HL-60 (cell line): ENCODE data around the gene USP32.

Experiments
- POLR2AphosphoS5 ChIP-seq: IDR thresholded peaks from 2 replicates; pipeline ENCODE4 v1.6.1; 2012; ENCODE audit warnings: low read depth
- TF ChIP-seq, protein P1 (sequence below): IDR thresholded peaks from one replicate; pipeline ENCODE4 v1.5.1; 2011; ENCODE audit warnings: low read length, control low read depth, inconsistent platforms; ENCODE audit not compliant: insufficient read depth
- TF ChIP-seq, protein P2 (sequence below): IDR thresholded peaks from 2 replicates; pipeline ENCODE4 v1.6.1; 2012; ENCODE audit warnings: low read depth; ENCODE audit not compliant: insufficient replicate concordance

DNA sequence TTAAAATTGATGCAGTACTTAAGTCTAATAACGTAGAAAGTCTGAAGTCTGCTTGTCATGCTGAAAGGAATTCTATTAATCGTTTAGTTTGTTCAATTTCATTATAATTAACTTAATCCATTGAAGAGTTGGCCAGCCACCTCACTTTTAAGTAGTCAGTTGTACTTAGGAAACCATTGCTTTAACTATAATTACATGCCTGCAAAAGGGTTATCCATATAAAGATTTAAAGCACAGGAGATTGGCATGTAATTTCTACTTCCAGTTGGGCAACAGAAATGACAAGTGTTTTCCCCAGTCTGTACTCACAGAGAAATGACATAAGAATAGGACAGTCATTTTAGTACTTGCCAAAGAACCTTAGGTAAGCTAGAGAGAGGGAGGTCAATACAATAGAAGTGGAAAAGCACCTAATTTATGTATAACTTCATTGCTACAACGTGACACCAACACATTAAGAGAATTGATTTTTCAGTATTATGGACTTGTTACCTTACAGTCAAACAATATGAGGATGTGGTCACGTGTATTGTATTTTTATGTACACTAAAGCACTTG lies 3.7 kb upstream of the USP32 start:
- TF ChIP-seq, protein P1, sequence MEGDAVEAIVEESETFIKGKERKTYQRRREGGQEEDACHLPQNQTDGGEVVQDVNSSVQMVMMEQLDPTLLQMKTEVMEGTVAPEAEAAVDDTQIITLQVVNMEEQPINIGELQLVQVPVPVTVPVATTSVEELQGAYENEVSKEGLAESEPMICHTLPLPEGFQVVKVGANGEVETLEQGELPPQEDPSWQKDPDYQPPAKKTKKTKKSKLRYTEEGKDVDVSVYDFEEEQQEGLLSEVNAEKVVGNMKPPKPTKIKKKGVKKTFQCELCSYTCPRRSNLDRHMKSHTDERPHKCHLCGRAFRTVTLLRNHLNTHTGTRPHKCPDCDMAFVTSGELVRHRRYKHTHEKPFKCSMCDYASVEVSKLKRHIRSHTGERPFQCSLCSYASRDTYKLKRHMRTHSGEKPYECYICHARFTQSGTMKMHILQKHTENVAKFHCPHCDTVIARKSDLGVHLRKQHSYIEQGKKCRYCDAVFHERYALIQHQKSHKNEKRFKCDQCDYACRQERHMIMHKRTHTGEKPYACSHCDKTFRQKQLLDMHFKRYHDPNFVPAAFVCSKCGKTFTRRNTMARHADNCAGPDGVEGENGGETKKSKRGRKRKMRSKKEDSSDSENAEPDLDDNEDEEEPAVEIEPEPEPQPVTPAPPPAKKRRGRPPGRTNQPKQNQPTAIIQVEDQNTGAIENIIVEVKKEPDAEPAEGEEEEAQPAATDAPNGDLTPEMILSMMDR: no peak
- TF ChIP-seq, protein P2, sequence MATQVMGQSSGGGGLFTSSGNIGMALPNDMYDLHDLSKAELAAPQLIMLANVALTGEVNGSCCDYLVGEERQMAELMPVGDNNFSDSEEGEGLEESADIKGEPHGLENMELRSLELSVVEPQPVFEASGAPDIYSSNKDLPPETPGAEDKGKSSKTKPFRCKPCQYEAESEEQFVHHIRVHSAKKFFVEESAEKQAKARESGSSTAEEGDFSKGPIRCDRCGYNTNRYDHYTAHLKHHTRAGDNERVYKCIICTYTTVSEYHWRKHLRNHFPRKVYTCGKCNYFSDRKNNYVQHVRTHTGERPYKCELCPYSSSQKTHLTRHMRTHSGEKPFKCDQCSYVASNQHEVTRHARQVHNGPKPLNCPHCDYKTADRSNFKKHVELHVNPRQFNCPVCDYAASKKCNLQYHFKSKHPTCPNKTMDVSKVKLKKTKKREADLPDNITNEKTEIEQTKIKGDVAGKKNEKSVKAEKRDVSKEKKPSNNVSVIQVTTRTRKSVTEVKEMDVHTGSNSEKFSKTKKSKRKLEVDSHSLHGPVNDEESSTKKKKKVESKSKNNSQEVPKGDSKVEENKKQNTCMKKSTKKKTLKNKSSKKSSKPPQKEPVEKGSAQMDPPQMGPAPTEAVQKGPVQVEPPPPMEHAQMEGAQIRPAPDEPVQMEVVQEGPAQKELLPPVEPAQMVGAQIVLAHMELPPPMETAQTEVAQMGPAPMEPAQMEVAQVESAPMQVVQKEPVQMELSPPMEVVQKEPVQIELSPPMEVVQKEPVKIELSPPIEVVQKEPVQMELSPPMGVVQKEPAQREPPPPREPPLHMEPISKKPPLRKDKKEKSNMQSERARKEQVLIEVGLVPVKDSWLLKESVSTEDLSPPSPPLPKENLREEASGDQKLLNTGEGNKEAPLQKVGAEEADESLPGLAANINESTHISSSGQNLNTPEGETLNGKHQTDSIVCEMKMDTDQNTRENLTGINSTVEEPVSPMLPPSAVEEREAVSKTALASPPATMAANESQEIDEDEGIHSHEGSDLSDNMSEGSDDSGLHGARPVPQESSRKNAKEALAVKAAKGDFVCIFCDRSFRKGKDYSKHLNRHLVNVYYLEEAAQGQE: no peak
- TF ChIP-seq POLR2AphosphoS5: no peak
